Hematopoietic multipotent progenitor cell treated with erythropoietin and hydrocortisone succinate and interleukin-3 and kit ligand, for 17 days (in vitro differentiated cells): ENCODE results near the gene TNIP1.
A peak's percentile ranks its signal among the peaks of the same experiment; 100 is the strongest.

ENCODE experiments used
- DNase-seq: peaks from one replicate; pipeline ENCODE4 v3.0.0-alpha.2; 2015; ENCODE audit warnings: low spot score

The TNIP1 gene

GRCh38 chr5:151022511-151023018, 58.3 kb downstream of the TNIP1 start:
- DNase-seq: no peak

GRCh38 chr5:151021746-151022145, 59.1 kb downstream of the TNIP1 start:
- DNase-seq: no peak

GRCh38 chr5:151020304-151021110, 60.3 kb downstream of the TNIP1 start, which contains the start of gene GPX3:
TSS of gene GPX3 (plus strand) at chr5:151020591. CDS start at chr5:151020655, 64 bp downstream.
- no peak for DNase-seq

- DNase-seq: no peak
Measured at GRCh38 chr5:151019331-151019730, 61.5 kb downstream of the TNIP1 start.

GRCh38 chr5:151018846-151019245, 62.0 kb downstream of the TNIP1 start:
- no peak for DNase-seq

GRCh38 chr5:151017897-151018296, 62.9 kb downstream of the TNIP1 start:
- no peak for DNase-seq

GRCh38 chr5:151016700-151017099, 64.1 kb downstream of the TNIP1 start:
- no peak for DNase-seq

GRCh38 chr5:151015974-151016587, 64.8 kb downstream of the TNIP1 start:
- DNase-seq: no peak

GRCh38 chr5:151014680-151015343, 66.0 kb downstream of the TNIP1 start:
- DNase-seq: no peak

GRCh38 chr5:151012862-151013261, 68.0 kb downstream of the TNIP1 start:
- no peak for DNase-seq

- DNase-seq: no peak
Measured at GRCh38 chr5:151008906-151009305, 71.9 kb downstream of the TNIP1 start.

- no peak for DNase-seq
Measured at GRCh38 chr5:151008210-151008491, 72.7 kb downstream of the TNIP1 start.

- no peak for DNase-seq
Measured at GRCh38 chr5:151007430-151008209, 73.2 kb downstream of the TNIP1 start.

- no peak for DNase-seq
Measured at GRCh38 chr5:151006704-151007334, 74.0 kb downstream of the TNIP1 start.

GRCh38 chr5:151005950-151006576, 74.8 kb downstream of the TNIP1 start:
- no peak for DNase-seq

GRCh38 chr5:151005187-151005949, 75.5 kb downstream of the TNIP1 start:
- DNase-seq: no peak

- DNase-seq: no peak
Measured at GRCh38 chr5:151004499-151004898, 76.3 kb downstream of the TNIP1 start.

- no peak for DNase-seq
Measured at GRCh38 chr5:151003503-151003860, 77.4 kb downstream of the TNIP1 start.

GRCh38 chr5:151002681-151003502, 77.9 kb downstream of the TNIP1 start:
- no peak for DNase-seq

- DNase-seq: peak; percentile 39
Measured at GRCh38 chr5:151002250-151002649, 78.6 kb downstream of the TNIP1 start.
